HepG2 (cell line): ENCODE measurements around the gene ILKAP. TPM values are rescaled to one million over a fixed set of nuclear protein-coding genes. Genes with fewer than 3 reads are reported as not detected.

Experiments
- HNRNPUL1 ChIP-seq: fragments of 200-400 bp; formaldehyde crosslinking; IDR thresholded peaks from 2 replicates; pipeline ENCODE4 v1.6.1; 2017; ENCODE audit warnings: low read depth, mild to moderate bottlenecking, low read length, moderate library complexity
- KLF15 ChIP-seq: sonication (generic); formaldehyde crosslinking; IDR thresholded peaks from 2 replicates; pipeline ENCODE4 v1.8.1; 2023; ENCODE audit warnings: borderline replicate concordance, mild to moderate bottlenecking, inconsistent platforms, missing genetic modification reagents, mixed read lengths
- MAFF ChIP-seq: IDR thresholded peaks from 2 replicates; pipeline ENCODE4 v1.6.1; 2011; ENCODE audit warnings: low read depth, low read length, improper control_type of control experiment
- MIER3 ChIP-seq: IDR thresholded peaks from 2 replicates; pipeline ENCODE4 v1.6.1; 2016; ENCODE audit warnings: missing compliant biosample characterization, borderline replicate concordance
- MTF2 ChIP-seq: sonication (generic); formaldehyde crosslinking; IDR thresholded peaks from 2 replicates; pipeline ENCODE4 v1.5.0; 2020; ENCODE audit warnings: missing genetic modification reagents, borderline replicate concordance
- MXI1 ChIP-seq: IDR thresholded peaks from 3 replicates; pipeline ENCODE4 v1.6.1; 2012; ENCODE audit warnings: low read depth, low read length, inconsistent platforms, borderline replicate concordance
- NR1H2 ChIP-seq: sonication (generic); formaldehyde crosslinking; IDR thresholded peaks from 2 replicates; pipeline ENCODE4 v1.8.1; 2022; ENCODE audit warnings: low read depth, missing genetic modification reagents, borderline replicate concordance
- TBP ChIP-seq: sonication (generic); formaldehyde crosslinking; IDR thresholded peaks from 2 replicates; pipeline ENCODE4 v1.5.0; 2020; ENCODE audit warnings: missing genetic modification reagents
- YEATS2 ChIP-seq: sonication (generic); formaldehyde crosslinking; IDR thresholded peaks from 2 replicates; pipeline ENCODE4 v1.4.0; 2020; ENCODE audit warnings: missing genetic modification reagents, borderline replicate concordance
- ZNF552 ChIP-seq: sonication (generic); formaldehyde crosslinking; IDR thresholded peaks from 2 replicates; pipeline ENCODE4 v1.9.0; 2022; ENCODE audit warnings: missing genetic modification reagents, mild to moderate bottlenecking, borderline replicate concordance
- ZNF569 ChIP-seq: sonication (generic); formaldehyde crosslinking; IDR thresholded peaks from 2 replicates; pipeline ENCODE4 v1.5.0; 2020; ENCODE audit warnings: mild to moderate bottlenecking, missing genetic modification reagents, moderate library complexity, borderline replicate concordance
- ZNF616 ChIP-seq: sonication (generic); formaldehyde crosslinking; IDR thresholded peaks from 2 replicates; pipeline ENCODE4 v1.5.0; 2020; ENCODE audit warnings: low read depth, mild to moderate bottlenecking, missing genetic modification reagents
- ZNF780A ChIP-seq: sonication (generic); formaldehyde crosslinking; IDR thresholded peaks from 2 replicates; pipeline ENCODE4 v1.8.0; 2022; ENCODE audit warnings: mild to moderate bottlenecking, missing genetic modification reagents, moderate library complexity
- polyA plus RNA-seq, 8 experiments: library from polyadenylated mRNA; depleted of rRNA in 3 of 8; stranded (reverse) in 7 of 8; unstranded in 1 of 8; fragments of >200 nt; fragmentation: Illumina TruSeq in 4 of 8; extraction: Trizol in 4 of 8; gene quantifications; 2 replicates each; pipeline versions ENCODE4 v1.2.1 to v1.2.3, GENCODE V29; 2011 to 2016; ENCODE audit warnings: low read depth in 4 of 8, missing spikeins in 1 of 8, mixed read lengths in 1 of 8; ENCODE audit not compliant: insufficient read depth in 1 of 8
- total RNA-seq, 5 experiments: library from RNA; depleted of rRNA; stranded (reverse); fragments of >200 nt; fragmentation: Illumina TruSeq; extraction: Trizol; gene quantifications; 2 replicates each; pipeline ENCODE4 v1.2.3, GENCODE V29; 2016; ENCODE audit warnings: low read depth in 1 of 5
- TF ChIP-seq, protein P1 (sequence below): sonication (generic); formaldehyde crosslinking; IDR thresholded peaks from 2 replicates; pipeline ENCODE4 v1.5.0; 2020; ENCODE audit warnings: missing genetic modification reagents
- TF ChIP-seq, protein P2 (sequence below): IDR thresholded peaks from 2 replicates; pipeline ENCODE4 v1.6.1; 2012; ENCODE audit warnings: inconsistent platforms
- TF ChIP-seq, protein P3 (sequence below): sonication (generic); formaldehyde crosslinking; IDR thresholded peaks from 2 replicates; pipeline ENCODE4 v1.4.0; 2020; ENCODE audit warnings: mild to moderate bottlenecking, missing genetic modification reagents
- TF ChIP-seq, protein P4 (sequence below): sonication (generic); formaldehyde crosslinking; IDR thresholded peaks from 2 replicates; pipeline ENCODE4 v1.5.0; 2020; ENCODE audit warnings: missing genetic modification reagents

ILKAP gene
- total and polyA plus RNA-seq, 2 of the 13 experiments (the other 11 are each of a cell fraction or from before 2014, with no cell fraction given), result 29.6 to 33.1 TPM

DNA sequence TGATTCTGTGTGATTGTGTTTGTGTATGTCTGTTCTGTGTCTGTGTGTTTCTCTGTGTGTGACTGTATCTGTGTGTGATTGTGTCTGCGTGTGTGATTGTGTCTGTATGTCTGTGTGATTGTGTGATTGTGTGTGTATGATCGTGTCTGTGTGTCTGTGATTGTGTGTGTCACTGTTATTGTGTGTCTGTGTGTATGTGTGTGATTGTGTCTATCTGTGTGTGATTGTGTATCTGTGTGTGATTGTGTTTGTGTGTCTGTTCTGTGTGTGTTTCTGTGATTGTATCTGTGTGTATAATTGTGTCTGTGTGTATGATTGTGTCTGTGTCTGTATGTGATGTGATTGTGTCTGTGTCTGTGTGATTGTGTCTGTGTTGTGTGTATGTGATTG, 76.7 kb downstream of the ILKAP start (continued):
- TF ChIP-seq, protein P1, sequence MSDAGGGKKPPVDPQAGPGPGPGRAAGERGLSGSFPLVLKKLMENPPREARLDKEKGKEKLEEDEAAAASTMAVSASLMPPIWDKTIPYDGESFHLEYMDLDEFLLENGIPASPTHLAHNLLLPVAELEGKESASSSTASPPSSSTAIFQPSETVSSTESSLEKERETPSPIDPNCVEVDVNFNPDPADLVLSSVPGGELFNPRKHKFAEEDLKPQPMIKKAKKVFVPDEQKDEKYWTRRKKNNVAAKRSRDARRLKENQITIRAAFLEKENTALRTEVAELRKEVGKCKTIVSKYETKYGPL (CRISPR knock-in tag), result no peak
- TF ChIP-seq MIER3 (CRISPR knock-in tag), result no peak
- TF ChIP-seq TBP, result no peak
- TF ChIP-seq, protein P2, sequence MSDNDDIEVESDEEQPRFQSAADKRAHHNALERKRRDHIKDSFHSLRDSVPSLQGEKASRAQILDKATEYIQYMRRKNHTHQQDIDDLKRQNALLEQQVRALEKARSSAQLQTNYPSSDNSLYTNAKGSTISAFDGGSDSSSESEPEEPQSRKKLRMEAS, result 0 out of 2 replicates have a peak, but pooled peaks have one; percentile 3
- TF ChIP-seq YEATS2 (CRISPR knock-in tag), result no peak
- TF ChIP-seq MXI1, result no peak
- peak; percentile 76; the same call in 1 of the 2 replicates for TF ChIP-seq MTF2 (CRISPR knock-in tag)
- TF ChIP-seq, protein P3, sequence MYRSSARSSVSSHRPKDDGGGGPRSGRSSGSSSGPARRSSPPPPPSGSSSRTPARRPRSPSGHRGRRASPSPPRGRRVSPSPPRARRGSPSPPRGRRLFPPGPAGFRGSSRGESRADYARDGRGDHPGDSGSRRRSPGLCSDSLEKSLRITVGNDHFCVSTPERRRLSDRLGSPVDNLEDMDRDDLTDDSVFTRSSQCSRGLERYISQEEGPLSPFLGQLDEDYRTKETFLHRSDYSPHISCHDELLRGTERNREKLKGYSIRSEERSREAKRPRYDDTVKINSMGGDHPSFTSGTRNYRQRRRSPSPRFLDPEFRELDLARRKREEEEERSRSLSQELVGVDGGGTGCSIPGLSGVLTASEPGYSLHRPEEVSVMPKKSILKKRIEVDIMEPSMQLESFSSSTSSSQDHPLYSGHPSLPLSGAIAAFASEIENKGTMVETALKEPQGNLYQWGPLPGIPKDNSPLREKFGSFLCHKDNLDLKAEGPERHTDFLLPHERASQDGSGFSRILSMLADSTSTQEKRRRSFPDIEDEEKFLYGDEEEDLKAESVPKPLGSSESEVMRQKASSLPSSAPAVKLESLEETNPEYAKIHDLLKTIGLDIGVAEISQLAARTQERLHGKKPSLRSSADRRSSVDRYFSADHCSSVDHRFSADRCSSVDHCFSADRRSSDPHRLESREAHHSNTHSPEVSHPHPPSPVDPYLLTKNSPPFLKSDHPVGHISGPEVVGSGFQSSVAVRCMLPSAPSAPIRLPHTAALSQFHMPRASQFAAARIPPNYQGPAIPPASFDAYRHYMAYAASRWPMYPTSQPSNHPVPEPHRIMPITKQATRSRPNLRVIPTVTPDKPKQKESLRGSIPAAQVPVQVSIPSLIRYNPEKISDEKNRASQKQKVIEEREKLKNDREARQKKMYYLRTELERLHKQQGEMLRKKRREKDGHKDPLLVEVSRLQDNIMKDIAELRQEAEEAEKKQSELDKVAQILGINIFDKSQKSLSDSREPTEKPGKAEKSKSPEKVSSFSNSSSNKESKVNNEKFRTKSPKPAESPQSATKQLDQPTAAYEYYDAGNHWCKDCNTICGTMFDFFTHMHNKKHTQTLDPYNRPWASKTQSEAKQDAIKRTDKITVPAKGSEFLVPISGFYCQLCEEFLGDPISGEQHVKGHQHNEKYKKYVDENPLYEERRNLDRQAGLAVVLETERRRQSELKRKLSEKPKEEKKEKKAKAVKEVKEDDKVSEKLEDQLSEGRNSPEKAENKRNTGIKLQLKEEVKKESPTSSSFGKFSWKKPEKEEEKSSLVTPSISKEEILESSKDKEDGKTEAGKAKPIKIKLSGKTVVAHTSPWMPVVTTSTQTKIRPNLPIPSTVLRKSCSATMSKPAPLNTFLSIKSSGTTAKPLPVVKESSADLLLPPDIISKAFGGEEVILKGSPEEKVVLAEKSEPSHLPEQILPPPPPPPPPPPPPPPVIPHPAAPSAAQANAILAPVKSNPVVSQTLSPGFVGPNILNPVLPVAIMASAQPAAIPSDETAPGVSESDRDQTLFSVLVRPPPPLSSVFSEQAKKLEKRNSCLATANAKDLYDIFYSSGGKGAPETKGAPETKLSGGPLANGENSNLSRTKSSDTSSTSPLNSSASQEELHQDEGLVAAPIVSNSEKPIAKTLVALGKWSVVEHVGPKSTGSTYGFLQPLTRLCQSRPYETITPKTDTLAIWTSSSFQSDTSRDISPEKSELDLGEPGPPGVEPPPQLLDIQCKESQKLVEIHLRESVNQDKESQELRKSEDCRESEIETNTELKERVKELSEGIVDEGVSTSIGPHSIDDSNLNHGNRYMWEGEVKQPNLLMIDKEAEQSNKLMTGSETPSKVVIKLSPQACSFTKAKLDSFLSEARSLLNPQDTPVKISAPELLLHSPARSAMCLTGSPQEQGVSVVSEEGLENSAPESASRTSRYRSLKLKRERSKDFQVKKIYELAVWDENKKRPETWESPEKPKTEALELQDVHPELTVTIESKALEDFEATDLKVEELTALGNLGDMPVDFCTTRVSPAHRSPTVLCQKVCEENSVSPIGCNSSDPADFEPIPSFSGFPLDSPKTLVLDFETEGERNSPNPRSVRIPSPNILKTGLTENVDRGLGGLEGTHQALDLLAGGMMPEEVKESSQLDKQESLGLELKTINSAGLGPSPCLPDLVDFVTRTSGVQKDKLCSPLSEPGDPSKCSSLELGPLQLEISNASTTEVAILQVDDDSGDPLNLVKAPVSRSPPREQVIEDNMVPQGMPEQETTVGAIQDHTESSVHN (CRISPR knock-in tag), result no peak
- no peak for TF ChIP-seq ZNF616 (CRISPR knock-in tag)
- no peak for TF ChIP-seq MAFF
- no peak for TF ChIP-seq HNRNPUL1
- TF ChIP-seq ZNF552, result no peak
- TF ChIP-seq KLF15 (CRISPR knock-in tag), result no peak
- TF ChIP-seq, protein P4, sequence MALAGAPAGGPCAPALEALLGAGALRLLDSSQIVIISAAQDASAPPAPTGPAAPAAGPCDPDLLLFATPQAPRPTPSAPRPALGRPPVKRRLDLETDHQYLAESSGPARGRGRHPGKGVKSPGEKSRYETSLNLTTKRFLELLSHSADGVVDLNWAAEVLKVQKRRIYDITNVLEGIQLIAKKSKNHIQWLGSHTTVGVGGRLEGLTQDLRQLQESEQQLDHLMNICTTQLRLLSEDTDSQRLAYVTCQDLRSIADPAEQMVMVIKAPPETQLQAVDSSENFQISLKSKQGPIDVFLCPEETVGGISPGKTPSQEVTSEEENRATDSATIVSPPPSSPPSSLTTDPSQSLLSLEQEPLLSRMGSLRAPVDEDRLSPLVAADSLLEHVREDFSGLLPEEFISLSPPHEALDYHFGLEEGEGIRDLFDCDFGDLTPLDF (CRISPR knock-in tag), result no peak
- no peak for TF ChIP-seq ZNF569 (CRISPR knock-in tag)
- no peak for TF ChIP-seq NR1H2 (CRISPR knock-in tag)
- 0 out of 2 replicates have a peak, but pooled peaks have one; percentile 24 for TF ChIP-seq ZNF780A (CRISPR knock-in tag)
